Smooth muscle cell (in vitro differentiated cells): Measurements from ENCODE around the gene PRICKLE1. TPM values are rescaled to one million over a fixed set of nuclear protein-coding genes. Genes with fewer than 3 reads are reported as not detected.

Source experiments
- DNase-seq: peaks from one replicate; lab custom pipeline; 2025; ENCODE audit not compliant: unreplicated experiment; lab: John Stamatoyannopoulos, UW
- H2AFZ ChIP-seq: fragments of 200-600 bp; sonication (generic); 2 replicates; pipeline ENCODE4 v1.6.0; 2016; ENCODE audit warnings: antibody characterized with exemption, low read depth, mild to moderate bottlenecking
- H3F3A ChIP-seq: fragments of 200-600 bp; sonication (generic); 2 replicates; pipeline ENCODE4 v1.6.0; 2017; ENCODE audit warnings: antibody characterized with exemption, low read depth
- H3K27ac ChIP-seq: fragments of 200-600 bp; sonication (generic); 2 replicates; pipeline ENCODE4 v1.5.1; 2016; ENCODE audit warnings: low read depth, mild to moderate bottlenecking
- H3K27me3 ChIP-seq: fragments of 200-600 bp; sonication (generic); 2 replicates; pipeline ENCODE4 v1.6.1; 2016; ENCODE audit warnings: low read depth, mild to moderate bottlenecking
- H3K36me3 ChIP-seq: fragments of 200-600 bp; sonication (generic); 2 replicates; pipeline ENCODE4 v1.5.1; 2016; ENCODE audit warnings: low read depth
- H3K4me1 ChIP-seq: fragments of 200-600 bp; sonication (generic); 2 replicates; pipeline ENCODE4 v1.5.1; 2016; ENCODE audit warnings: low read depth
- H3K4me2 ChIP-seq: fragments of 200-600 bp; sonication (generic); 2 replicates; pipeline ENCODE4 v1.6.0; 2016; ENCODE audit warnings: mild to moderate bottlenecking
- H3K4me3 ChIP-seq: fragments of 200-600 bp; sonication (generic); 2 replicates; pipeline ENCODE4 v1.5.1; 2016; ENCODE audit warnings: mild to moderate bottlenecking
- H3K79me2 ChIP-seq: fragments of 200-600 bp; sonication (generic); 2 replicates; pipeline ENCODE4 v1.6.0; 2016; ENCODE audit warnings: low read depth, mild to moderate bottlenecking
- H3K9ac ChIP-seq: fragments of 200-600 bp; sonication (generic); 2 replicates; pipeline ENCODE4 v1.6.0; 2016; ENCODE audit warnings: low read depth
- H3K9me3 ChIP-seq: fragments of 200-600 bp; sonication (generic); replicated peaks from 2 replicates; pipeline ENCODE4 v1.5.1; 2016; ENCODE audit warnings: low read depth
- H4K20me1 ChIP-seq: fragments of 200-600 bp; sonication (generic); 2 replicates; pipeline ENCODE4 v1.6.0; 2016; ENCODE audit warnings: low read depth
- CTCF ChIP-seq: fragments of 200-600 bp; sonication (generic); IDR thresholded peaks from 2 replicates; pipeline ENCODE4 v1.5.1; 2017; ENCODE audit warnings: borderline replicate concordance, mild to moderate bottlenecking, antibody characterized with exemption; ENCODE audit not compliant: insufficient read depth, poor library complexity, severe bottlenecking
- whole genome bisulfite sequencing: methylation state at CpG from one replicate; pipeline ENCODE4 v1.1.7; 2016; ENCODE audit warnings: low lambda C conversion rate; 5-methylcytosine and 5-hydroxymethylcytosine counted together
- polyA plus RNA-seq: library from polyadenylated mRNA; unstranded; fragments of >200 nt; fragmentation: Nextera tagmentation; extraction: Ambion mirVana; gene quantifications from 2 replicates; pipeline ENCODE4 v1.2.1, GENCODE V29; 2016
- total RNA-seq: library from RNA; depleted of rRNA; stranded (reverse); fragments of >200 nt; gene quantifications from 2 replicates; pipeline ENCODE4 v1.2.3, GENCODE V29; 2014

The PRICKLE1 gene
- total and polyA plus RNA-seq, 2 experiments from 2014 or later: 45.7 to 55.4 TPM

GRCh38 chr12:42440608-42441007, 148.9 kb downstream of the PRICKLE1 start:
- Histone ChIP-seq H3K27ac (no peak overlapping the region), H3F3A (no peaks in the 10 kb centered on the region), H3K27me3 (no peaks in the 10 kb centered on the region), H3K9me3 (no peaks in the 10 kb centered on the region), H3K36me3 (no peaks in the 10 kb centered on the region), H3K4me3 (no peak overlapping the region), H3K9ac (no peak overlapping the region), H3K4me2 (no peak overlapping the region), H3K79me2 (no peaks in the 10 kb centered on the region), H2AFZ (no peak overlapping the region), H3K4me1 (no peaks in the 10 kb centered on the region), H4K20me1 (peaks cover 3% of the 10 kb centered on the region)
- no peak for TF ChIP-seq CTCF
- no peak for DNase-seq
- WGBS: 97% methylated on average over 11 of the region's 11 CpGs

- H3K27ac ChIP-seq: no peak overlapping the region
- WGBS: 97% methylated on average over 5 of the region's 5 CpGs
- H3K4me1 ChIP-seq: no peaks in the 10 kb centered on the region
- H3K36me3 ChIP-seq: no peaks in the 10 kb centered on the region
- no peaks in the 10 kb centered on the region for H3F3A ChIP-seq
- DNase-seq: no peak
- H3K27me3 ChIP-seq: no peaks in the 10 kb centered on the region
- no peak for TF ChIP-seq CTCF
- H3K79me2 ChIP-seq: no peaks in the 10 kb centered on the region
- H3K4me3 ChIP-seq: no peak overlapping the region
- H3K4me2 ChIP-seq: no peak overlapping the region
- H3K9me3 ChIP-seq: no peaks in the 10 kb centered on the region
- H3K9ac ChIP-seq: no peak overlapping the region
- peaks cover 3% of the 10 kb centered on the region for H4K20me1 ChIP-seq
- no peak overlapping the region for H2AFZ ChIP-seq
These were observed 156.9 kb downstream of the PRICKLE1 start for GRCh38 chr12:42432517-42433140.

GRCh38 chr12:42428850-42429249, 160.7 kb downstream of the PRICKLE1 start:
- 70% methylated on average over 2 of the region's 2 CpGs for WGBS

More at GRCh38 chr12:42428850-42429249, 160.7 kb downstream of the PRICKLE1 start:
- Histone ChIP-seq H3K79me2 (no peaks in the 10 kb centered on the region), H3K4me3 (no peak overlapping the region), H3K4me1 (peaks cover 8% of the 10 kb centered on the region), H3K9me3 (no peaks in the 10 kb centered on the region), H3K9ac (no peak overlapping the region), H3K4me2 (no peak overlapping the region), H3K36me3 (no peaks in the 10 kb centered on the region), H2AFZ (no peak overlapping the region), H3K27ac (no peak overlapping the region), H3K27me3 (no peaks in the 10 kb centered on the region), H4K20me1 (no peaks in the 10 kb centered on the region), H3F3A (no peaks in the 10 kb centered on the region)
- TF ChIP-seq CTCF: no peak
- no peak for DNase-seq
